Thyroid gland (tissue), 4 donors: ENCODE results near the gene MAEA. TPM values are rescaled to one million over a fixed set of nuclear protein-coding genes. Genes with fewer than 3 reads are reported as not detected.

Experiments
- DNase-seq, 2 donors: peaks; one replicate each; pipeline ENCODE4 v3.0.0-alpha.2; 2019
- H3K27ac ChIP-seq, 3 donors: fragments of 200-600 bp; sonication (generic); 1 replicate in 2 of 3; 2 replicates in 1 of 3; pipeline ENCODE4 v1.5.1; 2016 to 2019; ENCODE audit warnings: mild to moderate bottlenecking in 1 of 3, moderate library complexity in 1 of 3
- H3K27me3 ChIP-seq: fragments of 200-600 bp; sonication (generic); one replicate; pipeline ENCODE4 v1.5.1; 2019
- H3K36me3 ChIP-seq, 2 donors: fragments of 200-600 bp; sonication (generic); one replicate each; pipeline ENCODE4 v1.5.1; 2016 to 2019
- H3K4me1 ChIP-seq, 2 donors: fragments of 200-600 bp; sonication (generic); one replicate each; pipeline ENCODE4 v1.5.1; 2017 to 2019
- H3K4me3 ChIP-seq, 3 donors: fragments of 200-600 bp; sonication (generic); replicated peaks in 1 of 3; 1 replicate in 2 of 3; 2 replicates in 1 of 3; pipeline ENCODE4 v1.5.1; 2016; ENCODE audit warnings: mild to moderate bottlenecking in 1 of 3
- H3K9me3 ChIP-seq: fragments of 200-600 bp; sonication (generic); one replicate; pipeline ENCODE4 v1.5.1; 2017
- POLR2A ChIP-seq, 2 donors: fragments of 450-650 bp; IDR thresholded peaks; one replicate each; pipeline ENCODE4 v1.6.1; 2017; ENCODE audit warnings: antibody characterized with exemption in 2 of 2, mild to moderate bottlenecking in 2 of 2, moderate library complexity in 1 of 2
- WGBS, 2 donors: methylation state at CpG; one replicate each; pipeline ENCODE4 v1.1.5; 2017; 5-methylcytosine and 5-hydroxymethylcytosine counted together
- intact Hi-C: fragments of 100-400 bp; cut with DNase I; formaldehyde crosslinking; loops from one replicate; pipeline ENCODE4 v1.15.1; 2023
- total RNA-seq, 4 donors: library from RNA; depleted of rRNA; stranded (reverse); fragments of >200 nt; gene quantifications; one replicate each; pipeline ENCODE4 v1.2.3, GENCODE V29; 2016
- TF ChIP-seq, protein P1 (sequence below), 6 experiments: fragments of 200-600 bp in 3 of 6; fragments of 450-650 bp in 3 of 6; sonication (generic) in 3 of 6; IDR thresholded peaks; one replicate each; pipeline ENCODE4 v1.5.1; 2016 to 2019; ENCODE audit warnings: antibody characterized with exemption in 6 of 6, mild to moderate bottlenecking in 2 of 6, inconsistent platforms in 1 of 6, moderate library complexity in 1 of 6

The MAEA gene
- total RNA-seq, 4 donors from 2014 or later: 85.3 to 99.5 (median 87.3) TPM

DNA sequence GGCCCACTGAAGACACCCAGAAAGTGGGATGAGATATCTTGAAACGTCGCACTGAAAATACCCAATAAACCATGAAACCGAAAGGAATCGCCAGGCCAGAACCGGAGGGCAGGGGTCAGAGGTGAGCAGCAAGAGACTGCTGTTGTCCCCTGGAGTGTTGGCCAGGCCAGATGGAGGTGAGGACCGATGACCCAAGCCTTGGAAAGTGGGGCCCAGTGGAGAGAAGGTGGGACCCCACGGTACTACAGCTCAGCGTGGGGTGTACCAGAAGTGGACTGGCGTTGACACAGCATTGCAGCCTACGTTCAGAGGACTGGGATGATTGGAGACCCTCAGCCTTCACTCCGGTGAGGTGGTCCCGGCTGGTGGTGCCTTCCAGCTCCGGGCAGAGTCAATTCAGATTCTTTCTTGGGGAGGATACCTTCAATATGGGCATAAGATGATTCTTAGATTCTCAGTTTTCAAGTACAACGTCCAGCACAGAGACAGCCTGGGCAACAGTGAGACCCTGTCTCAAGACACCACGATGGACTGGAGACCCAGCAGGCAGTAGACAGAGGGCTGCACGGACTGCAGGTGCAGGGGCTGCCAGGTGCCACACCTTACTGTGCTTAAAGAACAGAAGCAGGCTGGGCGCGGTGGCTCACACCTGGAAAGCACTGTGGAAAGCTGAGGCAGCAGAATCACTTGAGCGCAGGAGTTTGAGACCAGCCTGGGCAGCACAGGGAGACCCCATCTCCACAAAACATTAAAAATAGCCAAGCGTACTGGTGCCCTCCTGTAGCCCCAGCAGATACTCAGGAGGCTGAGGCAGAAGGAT, 23.3 kb downstream of the MAEA start:
- Histone ChIP-seq H3K4me1 (peaks cover 21 to 25% of the 10 kb centered on the region in 2 donors), H3K4me3 (no peak overlapping the region), H3K36me3 (peaks cover 39 to 44% of the 10 kb centered on the region in 2 donors), H3K27me3 (no peaks in the 10 kb centered on the region), H3K9me3 (no peaks in the 10 kb centered on the region), H3K27ac (no peak overlapping the region)
- intact Hi-C loops: no loop called here
- no peak for DNase-seq
- WGBS, 2 donors: 96% methylated on average over 20 of the region's 20 CpGs
- TF ChIP-seq, protein P1, sequence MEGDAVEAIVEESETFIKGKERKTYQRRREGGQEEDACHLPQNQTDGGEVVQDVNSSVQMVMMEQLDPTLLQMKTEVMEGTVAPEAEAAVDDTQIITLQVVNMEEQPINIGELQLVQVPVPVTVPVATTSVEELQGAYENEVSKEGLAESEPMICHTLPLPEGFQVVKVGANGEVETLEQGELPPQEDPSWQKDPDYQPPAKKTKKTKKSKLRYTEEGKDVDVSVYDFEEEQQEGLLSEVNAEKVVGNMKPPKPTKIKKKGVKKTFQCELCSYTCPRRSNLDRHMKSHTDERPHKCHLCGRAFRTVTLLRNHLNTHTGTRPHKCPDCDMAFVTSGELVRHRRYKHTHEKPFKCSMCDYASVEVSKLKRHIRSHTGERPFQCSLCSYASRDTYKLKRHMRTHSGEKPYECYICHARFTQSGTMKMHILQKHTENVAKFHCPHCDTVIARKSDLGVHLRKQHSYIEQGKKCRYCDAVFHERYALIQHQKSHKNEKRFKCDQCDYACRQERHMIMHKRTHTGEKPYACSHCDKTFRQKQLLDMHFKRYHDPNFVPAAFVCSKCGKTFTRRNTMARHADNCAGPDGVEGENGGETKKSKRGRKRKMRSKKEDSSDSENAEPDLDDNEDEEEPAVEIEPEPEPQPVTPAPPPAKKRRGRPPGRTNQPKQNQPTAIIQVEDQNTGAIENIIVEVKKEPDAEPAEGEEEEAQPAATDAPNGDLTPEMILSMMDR (IDR thresholded peaks at IDR 0.05): no peak
- TF ChIP-seq POLR2A (IDR thresholded peaks at IDR 0.05): no peak

DNA sequence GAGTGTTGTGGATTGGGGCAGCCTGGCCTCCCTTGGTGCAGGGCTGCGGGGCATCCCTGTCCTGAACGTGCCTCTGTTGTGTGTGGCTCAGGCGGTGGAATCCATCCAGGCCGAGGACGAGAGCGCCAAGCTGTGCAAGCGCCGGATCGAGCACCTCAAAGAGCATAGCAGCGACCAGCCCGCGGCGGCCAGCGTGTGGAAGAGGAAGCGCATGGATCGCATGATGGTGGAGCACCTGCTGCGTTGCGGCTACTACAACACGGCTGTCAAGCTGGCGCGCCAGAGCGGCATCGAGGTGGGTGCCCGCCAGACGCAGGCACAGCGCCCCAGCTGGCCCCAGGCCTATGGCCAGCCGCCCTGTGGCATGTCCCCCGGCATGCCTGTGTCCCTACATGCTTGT, 25.6 kb downstream of the MAEA start:
- 95 to 98% methylated on average over 17 to 27 of the region's 28 CpGs for WGBS, 2 donors
- H3K27me3 ChIP-seq: no peaks in the 10 kb centered on the region
- intact Hi-C loops: no loop called here
- peaks cover 43 to 48% of the 10 kb centered on the region in 2 donors for H3K36me3 ChIP-seq
- TF ChIP-seq POLR2A (IDR thresholded peaks at IDR 0.05): no peak
- TF ChIP-seq, protein P1 (IDR thresholded peaks at IDR 0.05): no peak
- DNase-seq: no peak
- H3K27ac ChIP-seq: no peak overlapping the region
- peaks cover 3% of the 10 kb centered on the region in 2 donors for H3K4me1 ChIP-seq
- H3K4me3 ChIP-seq: no peak overlapping the region
- H3K9me3 ChIP-seq: no peaks in the 10 kb centered on the region

DNA sequence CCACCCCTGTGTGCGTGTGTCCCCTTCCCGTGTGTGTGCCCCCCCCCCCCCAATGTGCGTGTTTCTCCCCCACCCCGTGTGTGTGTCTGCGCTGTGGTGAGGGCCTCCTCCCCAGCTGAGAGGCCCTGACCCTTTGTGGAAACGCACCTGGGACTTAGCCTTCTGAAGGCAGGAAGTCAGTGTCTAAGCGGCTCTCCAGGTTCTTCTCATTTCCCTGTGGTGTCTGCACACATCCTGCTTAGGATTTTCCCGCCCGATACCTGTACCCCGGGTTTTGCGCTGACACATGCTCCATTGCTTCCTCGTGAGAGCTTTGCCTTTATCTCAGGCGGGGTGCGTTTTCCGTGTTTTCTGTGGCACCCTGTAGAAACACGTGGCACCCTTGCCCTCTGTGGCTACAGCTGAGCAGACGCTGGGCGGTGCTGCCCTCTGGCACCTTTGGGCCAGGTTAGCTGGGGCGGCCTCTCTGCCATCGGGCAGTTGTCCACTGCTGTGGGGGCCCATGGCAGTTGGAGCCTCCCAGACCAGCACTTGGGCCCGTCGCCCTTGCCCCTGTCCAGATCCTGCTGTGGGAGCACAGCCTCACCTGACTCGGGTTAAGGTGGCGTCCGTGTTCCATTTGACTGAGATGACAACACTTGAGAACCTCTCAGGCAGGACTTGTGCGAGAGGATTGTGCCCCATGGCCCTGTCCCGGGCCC, 26.3 kb downstream of the MAEA start:
- H3K36me3 ChIP-seq: peaks cover 43 to 48% of the 10 kb centered on the region in 2 donors
- no peaks in the 10 kb centered on the region for H3K4me1 ChIP-seq
- no peak overlapping the region for H3K27ac ChIP-seq
- H3K4me3 ChIP-seq: no peak overlapping the region
- TF ChIP-seq, protein P1 (IDR thresholded peaks at IDR 0.05): no peak
- TF ChIP-seq POLR2A (IDR thresholded peaks at IDR 0.05): no peak
- no peaks in the 10 kb centered on the region for H3K9me3 ChIP-seq
- intact Hi-C loops: no loop called here
- WGBS, 2 donors: 87 to 91% methylated on average over 16 to 19 of the region's 27 CpGs
- H3K27me3 ChIP-seq: no peaks in the 10 kb centered on the region
- DNase-seq: no peak

DNA sequence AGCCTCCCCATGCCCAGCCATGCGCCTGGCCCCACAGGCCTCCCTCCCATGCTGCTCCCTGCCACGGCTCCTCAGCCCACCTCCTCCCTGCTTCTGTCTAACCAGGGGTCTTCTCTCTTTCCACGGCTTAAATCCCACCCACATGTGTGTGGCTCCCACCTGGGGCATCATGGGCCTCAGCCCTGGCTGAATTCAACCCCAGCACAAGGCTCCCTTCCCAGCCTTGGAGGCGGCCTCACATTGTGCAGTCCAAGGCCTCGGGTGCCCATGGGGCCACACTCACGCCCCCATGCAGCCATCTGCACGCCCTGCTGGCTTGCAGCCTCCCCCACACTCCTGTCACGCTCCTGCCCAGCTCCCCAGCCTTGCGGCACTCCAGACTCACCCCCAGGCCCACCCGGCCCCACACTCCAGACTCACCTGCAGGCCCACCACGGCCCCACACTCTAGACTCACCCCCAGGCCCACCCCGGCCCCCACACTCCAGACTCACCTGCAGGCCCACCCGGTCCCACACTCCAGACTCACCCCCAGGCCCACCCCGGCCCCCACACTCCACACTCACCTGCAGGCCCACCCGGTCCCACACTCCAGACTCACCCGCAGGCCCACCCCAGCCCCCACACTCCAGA, 27.0 kb downstream of the MAEA start:
- H3K36me3 ChIP-seq: peaks cover 43 to 48% of the 10 kb centered on the region in 2 donors
- no peaks in the 10 kb centered on the region for H3K27me3 ChIP-seq
- no peaks in the 10 kb centered on the region for H3K9me3 ChIP-seq
- no peak overlapping the region for H3K4me3 ChIP-seq
- DNase-seq: no peak
- no peak for TF ChIP-seq POLR2A (IDR thresholded peaks at IDR 0.05)
- TF ChIP-seq, protein P1 (IDR thresholded peaks at IDR 0.05): no peak
- no peak overlapping the region for H3K27ac ChIP-seq
- H3K4me1 ChIP-seq: no peaks in the 10 kb centered on the region
- intact Hi-C loops: no loop called here
- WGBS, 2 donors: 84 to 90% methylated on average over 12 to 16 of the region's 16 CpGs
